GM12873 (cell line): ENCODE measurements around the gene MSI2.

Source experiments
- CTCF ChIP-seq: IDR thresholded peaks from 2 replicates; pipeline ENCODE4 v1.5.1; 2012; ENCODE audit warnings: low read depth, mild to moderate bottlenecking, moderate library complexity, low read length, control low read depth; ENCODE audit not compliant: insufficient read depth; ENCODE audit errors: missing control alignments

MSI2 gene

GRCh38 chr17:57699751-57700219 lies 443.5 kb downstream of the MSI2 start:
- no peak for TF ChIP-seq CTCF

- TF ChIP-seq CTCF, result no peak
These were observed 444.8 kb downstream of the MSI2 start for GRCh38 chr17:57701124-57701523.

GRCh38 chr17:57703273-57703672 lies 446.9 kb downstream of the MSI2 start:
- TF ChIP-seq CTCF, result no peak

GRCh38 chr17:57704448-57704847 lies 448.1 kb downstream of the MSI2 start:
- TF ChIP-seq CTCF, result no peak

GRCh38 chr17:57705921-57706695 lies 449.8 kb downstream of the MSI2 start:
- TF ChIP-seq CTCF, result no peak

- no peak for TF ChIP-seq CTCF
These were observed 450.4 kb downstream of the MSI2 start for GRCh38 chr17:57706761-57707160.

GRCh38 chr17:57707892-57708291 lies 451.6 kb downstream of the MSI2 start:
- TF ChIP-seq CTCF, result no peak
